ENCODE measurements around the gene CEACAM16.

GRCh38 chr19:44677019-44677811 is 21.7 kb upstream of the CEACAM16 start:
- TF ChIP-seq EP300 (IDR thresholded peaks at IDR 0.05) (no peak), POLR2A (IDR thresholded peaks at IDR 0.05) (no peak)

Measured in upper lobe of left lung (tissue), 4 donors.